GM23338 (cell line): Measurements from ENCODE around the gene DUSP8. TPM values are rescaled to one million over a fixed set of nuclear protein-coding genes. Genes with fewer than 3 reads are reported as not detected.

Experiments used
- polyA plus RNA-seq: library from polyadenylated mRNA; unstranded; fragments of >200 nt; fragmentation: Nextera tagmentation; extraction: Ambion mirVana; gene quantifications from 2 replicates; pipeline ENCODE4 v1.2.1, GENCODE V29; 2016
- total RNA-seq: library from RNA; depleted of rRNA; stranded (reverse); fragments of >200 nt; shearing (Covaris generic); gene quantifications from 2 replicates; pipeline ENCODE4 v1.2.3, GENCODE V29; 2014; rRNA removed

DUSP8 gene
- total and polyA plus RNA-seq, 2 experiments from 2014 or later = 1.1 TPM

Other genes with a start within 250 kb of the DUSP8 start
- gene BRSK2, start 182.3 kb downstream of the DUSP8 start, total RNA-seq = 15.0 and 20.3 TPM in 2 replicates
- gene BRSK2, start 182.3 kb downstream of the DUSP8 start, polyA plus RNA-seq = 7.2 and 10.1 TPM in 2 replicates
- 19.7 and 24.9 TPM in 2 replicates for gene MOB2, start 85.5 kb downstream of the DUSP8 start, total RNA-seq
- gene MOB2, start 85.5 kb downstream of the DUSP8 start, polyA plus RNA-seq = 7.7 and 10.1 TPM in 2 replicates
- gene KRTAP5-1, start 13.0 kb upstream of the DUSP8 start, total RNA-seq = not detected in 2 replicates
- gene KRTAP5-1, start 13.0 kb upstream of the DUSP8 start, polyA plus RNA-seq = not detected in 2 replicates
- gene KRTAP5-2, start 26.0 kb upstream of the DUSP8 start, total RNA-seq = not detected in 2 replicates
- gene KRTAP5-2, start 26.0 kb upstream of the DUSP8 start, polyA plus RNA-seq = not detected in 2 replicates
- not detected in 2 replicates for gene KRTAP5-3, start 36.2 kb upstream of the DUSP8 start, total RNA-seq
- gene KRTAP5-3, start 36.2 kb upstream of the DUSP8 start, polyA plus RNA-seq = not detected in 2 replicates
- gene KRTAP5-4, start 49.9 kb upstream of the DUSP8 start, total RNA-seq = not detected in 2 replicates
- not detected in 2 replicates for gene KRTAP5-4, start 49.9 kb upstream of the DUSP8 start, polyA plus RNA-seq
- gene KRTAP5-5, start 57.5 kb upstream of the DUSP8 start, total RNA-seq = not detected in 2 replicates
- not detected in 2 replicates for gene KRTAP5-5, start 57.5 kb upstream of the DUSP8 start, polyA plus RNA-seq
- not detected in 2 replicates for gene KRTAP5-6, start 124.9 kb upstream of the DUSP8 start, total RNA-seq
- gene KRTAP5-6, start 124.9 kb upstream of the DUSP8 start, polyA plus RNA-seq = not detected in 2 replicates
- not detected in 2 replicates for gene IFITM10, start 178.3 kb upstream of the DUSP8 start, total RNA-seq
- gene IFITM10, start 178.3 kb upstream of the DUSP8 start, polyA plus RNA-seq = 0.06 TPM in 1 of 2 replicates, not detected in the other
- gene CTSD, start 191.7 kb upstream of the DUSP8 start, total RNA-seq = 198 and 251 TPM in 2 replicates
- gene CTSD, start 191.7 kb upstream of the DUSP8 start, polyA plus RNA-seq = 67.1 and 73.6 TPM in 2 replicates